GM21717 (cell line): ENCODE results near the gene AMDHD1.
"Not testable (repeated sequence)": the region's sequence is repeated elsewhere in the genome, so short reads cannot be mapped to it uniquely, and the experiment has no call there.

Experiments
- ATAC-seq: cut with Tn5 transposase; IDR thresholded peaks from one replicate; pipeline ENCODE4 v1.9.1; 2021; ENCODE audit warnings: mild to moderate bottlenecking, moderate library complexity; ENCODE audit not compliant: unreplicated experiment

Gene AMDHD1

DNA sequence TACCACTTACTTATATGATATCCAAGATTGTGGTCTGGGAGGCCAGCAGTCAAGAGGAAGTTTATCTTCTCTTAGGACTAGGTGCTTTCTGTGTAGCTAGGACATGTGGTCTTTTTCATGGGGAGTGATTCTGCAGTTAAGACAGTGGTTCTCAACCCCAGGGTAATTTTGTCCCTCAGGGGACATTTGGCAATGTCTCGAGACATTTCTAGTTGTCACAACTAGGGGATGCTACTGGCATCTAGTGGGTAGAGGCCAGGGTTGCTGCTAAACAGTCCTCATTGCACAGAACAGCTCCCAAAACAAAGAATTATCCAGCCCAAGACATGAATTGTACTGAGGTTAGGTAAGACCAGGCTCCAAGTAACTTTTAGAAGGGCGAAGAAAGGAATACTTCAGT lies 20.0 kb downstream of the AMDHD1 start:
- ATAC-seq: no peak

- no peak for ATAC-seq
Measured at GRCh38 chr12:95966287-95966870, 23.2 kb downstream of the AMDHD1 start.

DNA sequence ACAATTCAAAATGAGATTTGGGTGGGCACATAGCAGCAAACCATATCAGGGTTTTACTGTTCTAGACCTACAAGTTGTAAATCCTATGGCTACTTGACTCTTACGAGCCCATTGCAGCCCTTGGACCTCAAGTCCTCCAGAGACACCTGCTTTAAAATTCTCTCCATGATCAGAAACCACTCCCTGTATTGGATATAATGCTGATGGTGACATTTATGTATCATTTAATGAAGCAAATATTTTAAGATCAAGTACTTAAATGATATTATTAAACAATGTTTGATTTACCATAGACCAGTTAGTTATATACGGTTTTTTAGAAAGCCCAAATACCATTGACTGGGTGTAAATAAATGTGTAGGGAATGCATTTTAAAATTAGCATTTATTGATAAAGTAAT lies 24.2 kb downstream of the AMDHD1 start:
- ATAC-seq: no peak

DNA sequence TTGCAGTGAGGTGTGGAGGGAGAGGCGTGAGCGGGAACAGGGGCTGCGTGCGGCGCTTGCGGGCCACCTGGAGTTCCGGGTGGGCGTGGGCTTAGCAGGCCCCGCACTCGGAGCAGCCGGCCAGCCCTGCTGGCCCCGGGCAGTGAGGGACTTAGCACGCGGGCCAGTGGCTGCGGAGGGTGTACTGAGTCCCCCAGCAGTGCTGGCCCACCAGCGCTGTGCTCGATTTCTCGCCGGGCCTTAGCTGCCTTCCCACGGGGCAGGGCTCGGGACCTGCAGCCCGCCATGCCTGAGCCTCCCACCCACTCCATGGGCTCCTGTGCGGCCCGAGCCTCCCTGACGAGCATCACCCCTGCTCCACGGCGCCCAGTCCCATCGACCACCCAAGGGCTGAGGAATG lies 26.0 kb downstream of the AMDHD1 start:
- not testable (repeated sequence) for ATAC-seq

GRCh38 chr12:95970905-95971304 lies 27.8 kb downstream of the AMDHD1 start:
- ATAC-seq: no peak

DNA sequence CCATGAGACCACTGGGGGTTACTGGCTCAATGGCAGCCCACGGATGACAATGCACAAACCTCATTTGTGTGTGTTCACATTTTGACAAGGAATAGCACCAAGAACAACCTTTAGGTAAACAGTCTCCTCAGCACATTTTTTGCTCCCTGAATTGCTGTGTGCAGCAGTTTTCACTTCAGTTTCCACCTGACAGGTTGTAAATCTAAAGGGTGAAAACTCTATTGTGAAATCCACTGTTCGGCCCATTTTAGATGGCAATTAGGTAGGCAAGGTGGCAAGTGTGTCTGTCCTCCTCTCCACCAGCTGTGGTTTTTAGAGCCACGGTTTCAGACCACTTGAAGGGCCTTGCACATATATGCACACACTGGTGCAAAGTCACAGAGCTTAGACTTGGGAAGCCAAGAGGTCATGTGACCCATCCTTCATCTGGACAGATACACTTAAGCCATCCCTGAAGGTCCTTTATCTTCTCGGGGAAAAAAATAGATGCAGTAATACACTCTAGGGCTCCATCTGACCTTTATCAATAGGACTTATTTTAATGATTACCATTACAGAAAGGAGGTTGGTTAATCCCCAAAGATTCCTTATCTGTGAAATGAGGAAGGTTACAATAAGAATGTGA lies 29.8 kb downstream of the AMDHD1 start:
- ATAC-seq: no peak

GRCh38 chr12:95974358-95974757 lies 31.2 kb downstream of the AMDHD1 start:
- ATAC-seq: no peak

DNA sequence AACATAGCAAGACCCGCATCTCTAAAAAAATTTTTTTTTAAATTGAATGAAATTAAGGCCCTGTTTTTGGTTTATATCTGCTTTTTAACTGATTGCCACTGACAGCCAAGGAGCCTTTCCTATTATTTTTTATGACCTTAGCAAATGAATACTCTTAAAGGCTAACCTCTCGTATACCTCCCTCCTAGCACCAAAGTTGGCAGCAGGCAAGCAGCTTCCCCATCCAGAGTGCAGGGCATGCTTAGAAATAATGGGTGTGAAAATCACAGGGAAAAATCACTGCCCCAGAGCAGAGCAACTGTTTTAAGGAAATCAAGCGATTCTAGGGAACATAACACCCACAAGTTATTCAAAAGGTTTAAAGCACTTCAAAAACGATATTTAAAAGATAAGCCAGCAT lies 32.4 kb downstream of the AMDHD1 start:
- no peak for ATAC-seq

DNA sequence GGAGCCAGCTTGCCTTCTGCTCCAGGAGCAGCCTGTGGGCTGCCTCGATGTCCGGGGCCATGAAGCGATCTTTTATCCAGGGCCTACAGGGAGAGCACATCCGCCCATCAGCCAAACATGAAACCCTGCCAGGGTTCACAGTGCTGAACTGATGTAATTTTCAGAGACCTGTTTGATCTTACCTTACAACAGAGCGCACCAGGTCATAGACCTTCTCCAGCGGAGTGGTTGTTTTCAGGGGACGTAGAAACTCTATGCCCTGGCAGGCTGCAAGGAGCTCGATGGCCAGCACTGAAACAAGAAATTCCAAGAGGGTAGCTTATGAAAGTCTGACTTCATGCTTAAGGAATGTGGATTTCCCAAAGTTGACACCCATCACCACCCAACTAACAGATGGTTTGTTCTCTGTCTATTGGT lies 33.3 kb downstream of the AMDHD1 start:
- ATAC-seq: no peak

DNA sequence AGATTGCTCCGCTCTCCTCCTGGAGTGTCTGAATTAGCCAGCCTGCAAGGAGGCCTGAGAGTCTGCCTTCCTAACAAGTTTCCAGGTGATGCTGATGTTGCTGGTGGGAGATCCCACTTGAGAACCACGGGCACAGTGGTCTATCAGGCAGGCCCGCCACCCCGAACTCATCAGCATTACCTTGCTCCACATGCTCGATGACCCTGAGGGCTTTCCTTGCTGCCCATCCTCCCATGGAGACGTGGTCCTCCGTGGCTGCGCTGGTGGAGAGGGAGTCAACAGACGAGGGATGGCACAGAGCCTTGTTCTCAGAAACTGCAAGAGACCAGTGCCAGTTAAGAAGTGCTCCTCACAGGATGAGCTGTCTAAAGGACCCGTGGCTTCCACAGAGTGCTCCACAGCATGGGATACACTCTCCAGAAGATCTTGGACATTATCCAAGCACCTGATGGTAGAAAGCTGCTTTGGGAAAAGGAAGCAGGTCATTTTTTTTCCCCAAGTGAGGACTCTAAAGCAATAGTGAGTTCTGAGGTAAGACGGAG lies 34.7 kb downstream of the AMDHD1 start:
- no peak for ATAC-seq

DNA sequence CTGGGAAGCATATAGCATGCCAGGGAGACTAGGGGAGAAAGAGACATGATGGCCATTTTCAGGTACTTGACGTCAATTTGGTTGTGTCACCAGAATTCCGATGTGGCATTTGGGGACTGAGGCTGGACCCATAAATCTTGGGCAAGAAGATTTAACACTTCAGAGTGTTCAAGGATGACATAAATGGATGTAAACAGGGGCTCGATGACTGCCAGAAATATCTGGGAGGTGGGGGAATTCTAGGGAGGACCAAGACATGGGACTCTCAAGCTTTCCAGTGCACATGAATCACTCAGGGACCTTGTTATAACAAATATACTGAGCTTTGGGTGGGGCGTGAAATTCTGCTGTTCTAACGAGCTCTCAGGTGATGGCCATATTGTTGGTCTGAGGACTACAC lies 35.2 kb downstream of the AMDHD1 start:
- ATAC-seq: no peak

GRCh38 chr12:95978774-95979173 lies 35.6 kb downstream of the AMDHD1 start:
- ATAC-seq: no peak

DNA sequence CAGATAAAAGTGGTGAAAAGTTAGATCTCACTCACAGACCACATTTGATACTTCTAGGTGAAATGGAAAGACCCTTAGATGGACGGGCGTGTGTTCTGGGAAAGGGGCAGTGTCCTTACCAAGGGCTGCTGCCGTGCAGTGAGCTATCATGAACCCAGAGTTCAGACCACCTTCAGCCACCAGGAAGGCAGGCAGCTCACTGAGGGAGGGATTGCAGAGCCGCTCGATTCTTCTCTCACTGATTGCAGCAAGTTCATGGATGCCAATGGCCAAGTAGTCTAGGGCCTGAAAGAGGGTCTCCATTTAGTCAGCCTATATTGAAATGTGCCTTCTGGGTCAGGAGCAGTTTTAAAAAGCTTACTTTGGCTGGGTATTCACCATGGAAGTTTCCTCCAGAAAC lies 37.3 kb downstream of the AMDHD1 start:
- no peak for ATAC-seq

DNA sequence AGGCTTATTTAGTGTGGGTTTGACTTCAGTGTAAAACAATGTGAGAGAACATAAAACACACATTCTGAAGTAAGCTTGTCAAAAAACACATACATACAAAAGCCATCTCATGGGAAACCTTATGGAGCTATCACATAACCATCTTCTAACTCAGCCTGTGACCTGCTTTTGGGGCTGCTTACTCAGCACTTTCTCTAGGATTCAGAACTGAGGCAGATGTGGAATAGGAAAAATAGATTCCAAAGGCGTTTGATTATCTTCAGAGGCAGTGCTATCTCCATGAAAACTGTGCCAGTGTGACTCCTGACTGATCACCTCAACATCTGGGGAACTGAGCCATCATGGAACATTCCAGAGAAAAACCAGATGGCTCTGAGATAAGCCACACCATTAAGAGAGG lies 39.5 kb downstream of the AMDHD1 start:
- no peak for ATAC-seq

DNA sequence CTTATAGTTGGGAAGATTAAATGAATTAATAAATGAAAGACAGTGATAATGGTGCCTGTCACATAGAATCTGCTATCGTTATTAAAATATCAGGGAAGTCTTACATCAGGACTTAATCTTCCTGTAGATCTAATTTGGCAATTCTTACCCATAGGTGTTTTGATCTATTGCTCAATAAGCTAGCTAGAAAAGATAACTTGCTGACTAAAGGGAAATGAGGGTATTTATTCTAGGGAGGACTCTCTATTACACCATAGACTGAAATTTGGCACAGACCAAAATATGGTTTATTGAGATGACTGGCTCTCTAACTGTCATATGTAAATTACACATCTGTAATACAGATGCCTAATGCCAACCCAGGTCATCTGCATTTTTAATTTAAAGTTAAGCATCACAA lies 41.6 kb downstream of the AMDHD1 start:
- no peak for ATAC-seq

DNA sequence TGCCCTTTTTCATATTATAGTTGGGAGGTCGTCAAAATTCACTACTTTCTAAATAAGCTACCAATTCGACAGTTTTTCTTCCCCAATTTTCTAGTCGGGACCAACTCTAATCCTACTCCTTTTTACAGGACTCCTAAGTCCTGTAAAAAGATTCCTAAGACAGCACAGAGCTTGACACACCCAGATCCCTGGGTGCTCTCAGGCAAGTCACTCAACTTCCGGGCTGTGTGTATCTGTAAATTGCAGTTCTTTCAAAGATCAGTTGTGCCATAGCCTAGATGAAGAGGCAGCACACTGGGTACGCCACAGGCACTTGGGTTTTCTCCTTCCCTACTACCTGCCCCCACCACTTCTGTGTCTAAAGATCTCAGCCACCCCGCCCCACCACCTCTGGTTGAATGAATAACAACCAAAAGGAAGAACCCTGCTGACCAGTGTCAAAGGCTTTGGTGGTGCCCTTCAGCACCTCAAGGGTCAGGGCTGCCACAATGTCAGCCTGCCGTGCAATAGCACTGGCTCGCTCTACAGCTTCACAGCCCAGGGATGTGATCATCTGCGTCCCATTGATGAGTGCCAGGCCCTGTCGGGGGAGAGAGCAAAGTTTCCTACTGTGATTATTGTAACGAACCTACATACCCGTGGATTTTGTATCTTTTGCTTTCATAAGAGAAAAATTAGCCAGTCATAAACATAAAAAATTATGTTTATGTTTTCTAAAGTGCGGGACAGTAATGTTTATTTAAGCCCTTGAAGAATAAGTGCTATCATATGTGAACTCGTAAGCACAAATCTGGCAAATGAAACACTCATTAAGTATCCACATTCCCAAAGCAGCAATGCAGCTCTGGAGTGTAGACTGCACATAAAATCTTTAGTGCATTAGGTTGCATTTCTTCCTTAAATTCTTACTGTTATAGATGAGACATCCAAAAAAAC lies 43.8 kb downstream of the AMDHD1 start:
- no peak for ATAC-seq

- no peak for ATAC-seq
Measured at GRCh38 chr12:95988506-95989275, 45.6 kb downstream of the AMDHD1 start.

DNA sequence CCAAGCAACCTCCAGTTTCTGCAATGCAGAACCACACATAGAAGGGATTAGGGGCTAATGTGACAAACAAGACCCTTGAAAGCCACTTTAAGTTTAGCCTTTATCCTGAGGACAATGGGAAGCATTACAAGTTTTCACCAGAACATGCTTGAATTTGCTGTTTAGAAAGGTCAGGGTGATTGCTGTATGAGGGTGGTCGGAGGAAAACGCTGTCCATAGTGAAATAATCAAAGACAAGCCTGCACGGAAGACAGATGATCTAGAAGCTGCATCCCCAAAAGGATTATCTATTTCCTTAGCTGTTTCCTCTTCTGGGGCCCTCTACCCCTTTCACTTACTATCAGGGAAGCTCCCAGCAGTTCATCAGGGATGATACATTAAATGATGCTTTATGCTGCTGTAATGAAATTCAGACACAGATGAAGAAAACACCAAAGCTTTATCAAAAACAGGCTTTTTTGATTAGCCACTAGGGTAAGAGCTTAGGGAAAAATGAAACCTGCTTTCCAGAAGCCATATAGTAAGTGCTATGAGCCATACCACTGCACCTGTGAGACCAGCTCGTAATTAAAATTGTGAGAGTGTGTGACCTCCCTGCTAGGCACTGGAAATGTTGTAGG lies 46.5 kb downstream of the AMDHD1 start:
- no peak for ATAC-seq

DNA sequence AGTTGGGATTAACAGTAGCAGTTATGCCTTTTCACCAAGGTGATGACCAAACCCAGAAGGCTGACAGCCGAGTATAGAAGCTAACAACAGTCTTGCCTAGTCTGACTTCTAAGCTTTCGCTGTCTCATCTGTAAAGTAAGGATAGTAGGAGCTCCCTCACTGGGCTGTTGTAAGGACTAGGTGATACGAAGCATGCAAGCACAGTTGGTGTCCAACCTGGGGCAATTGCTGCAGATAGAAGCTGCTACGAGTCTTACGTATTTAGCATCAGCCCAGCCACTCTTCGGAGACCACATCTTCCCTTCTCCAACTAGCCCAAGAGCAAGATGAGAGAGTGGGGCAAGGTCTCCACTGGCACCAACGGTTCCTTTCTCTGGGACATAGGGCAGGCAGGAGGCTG lies 47.0 kb downstream of the AMDHD1 start:
- ATAC-seq: no peak

DNA sequence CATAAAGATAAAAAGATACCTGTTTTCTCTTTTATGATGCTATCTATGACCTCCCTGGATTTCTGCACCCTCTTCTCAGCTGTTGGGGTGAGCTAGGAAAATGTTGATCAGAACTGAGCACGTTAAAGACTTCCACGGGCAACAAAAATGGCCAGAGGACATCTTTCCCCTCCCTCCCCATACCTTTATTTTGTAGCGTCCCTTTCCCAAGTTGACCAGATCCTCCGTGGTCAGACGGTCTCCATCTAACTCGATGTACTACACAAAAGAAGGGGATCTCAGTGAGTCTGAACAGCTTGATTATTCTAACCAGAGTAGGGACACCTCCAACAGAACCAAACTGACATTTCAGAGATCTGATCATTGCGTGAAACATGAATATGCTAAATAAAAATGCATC lies 50.8 kb downstream of the AMDHD1 start:
- no peak for ATAC-seq

- no peak for ATAC-seq
Measured at GRCh38 chr12:95994476-95994875, 51.3 kb downstream of the AMDHD1 start.
